Testis (tissue), 2 donors: ENCODE data around the gene UTS2.

ENCODE experiments used
- POLR2A ChIP-seq: fragments of 450-650 bp; IDR thresholded peaks from one replicate; pipeline ENCODE4 v1.6.1; 2017; ENCODE audit warnings: antibody characterized with exemption, mild to moderate bottlenecking, moderate library complexity
- TF ChIP-seq, protein P1 (sequence below), 3 experiments: fragments of 450-650 bp in 2 of 3; fragments of 200-600 bp in 1 of 3; sonication (generic) in 1 of 3; IDR thresholded peaks; one replicate each; pipeline ENCODE4 v1.5.1; 2016 to 2019; ENCODE audit warnings: antibody characterized with exemption in 3 of 3, mild to moderate bottlenecking in 2 of 3, moderate library complexity in 1 of 3

DNA sequence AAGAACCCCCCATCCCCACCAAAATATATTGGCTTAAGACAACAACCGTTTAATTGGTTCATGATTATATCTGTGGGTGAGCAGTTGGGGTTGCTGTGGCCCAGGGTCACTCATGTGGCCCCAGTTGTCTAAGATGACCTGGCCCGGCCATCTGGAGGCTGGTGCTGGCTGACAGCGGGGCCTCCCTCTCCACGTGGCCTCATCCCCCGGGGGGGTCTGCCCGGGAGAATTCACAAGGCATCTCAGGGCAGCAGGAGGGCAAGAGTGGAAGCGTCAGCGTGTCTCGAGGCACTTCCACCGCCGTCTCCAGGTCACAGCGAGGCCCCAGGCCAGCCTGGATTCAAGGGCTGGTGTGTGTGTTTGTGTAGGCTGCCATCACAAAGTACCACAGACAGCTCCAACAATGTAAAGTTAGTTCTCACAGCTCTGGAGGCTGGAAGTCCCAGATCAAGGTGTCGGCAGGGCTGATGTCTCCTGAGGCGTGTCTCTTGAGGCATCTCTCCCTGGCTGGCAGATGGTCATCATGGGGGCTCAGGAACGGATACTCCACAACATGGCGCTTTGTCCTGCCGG, 11.0 kb upstream of the UTS2 start:
- TF ChIP-seq, protein P1, sequence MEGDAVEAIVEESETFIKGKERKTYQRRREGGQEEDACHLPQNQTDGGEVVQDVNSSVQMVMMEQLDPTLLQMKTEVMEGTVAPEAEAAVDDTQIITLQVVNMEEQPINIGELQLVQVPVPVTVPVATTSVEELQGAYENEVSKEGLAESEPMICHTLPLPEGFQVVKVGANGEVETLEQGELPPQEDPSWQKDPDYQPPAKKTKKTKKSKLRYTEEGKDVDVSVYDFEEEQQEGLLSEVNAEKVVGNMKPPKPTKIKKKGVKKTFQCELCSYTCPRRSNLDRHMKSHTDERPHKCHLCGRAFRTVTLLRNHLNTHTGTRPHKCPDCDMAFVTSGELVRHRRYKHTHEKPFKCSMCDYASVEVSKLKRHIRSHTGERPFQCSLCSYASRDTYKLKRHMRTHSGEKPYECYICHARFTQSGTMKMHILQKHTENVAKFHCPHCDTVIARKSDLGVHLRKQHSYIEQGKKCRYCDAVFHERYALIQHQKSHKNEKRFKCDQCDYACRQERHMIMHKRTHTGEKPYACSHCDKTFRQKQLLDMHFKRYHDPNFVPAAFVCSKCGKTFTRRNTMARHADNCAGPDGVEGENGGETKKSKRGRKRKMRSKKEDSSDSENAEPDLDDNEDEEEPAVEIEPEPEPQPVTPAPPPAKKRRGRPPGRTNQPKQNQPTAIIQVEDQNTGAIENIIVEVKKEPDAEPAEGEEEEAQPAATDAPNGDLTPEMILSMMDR (IDR thresholded peaks at IDR 0.05), result no peak
- no peak for TF ChIP-seq POLR2A
